HUDEP-2 (cell line): ENCODE results near the gene TNKS1BP1.
"Not testable (repeated sequence)": the region's sequence is repeated elsewhere in the genome, so short reads cannot be mapped to it uniquely, and the experiment has no call there.

Experiments
- DNase-seq, 76 experiments: peaks; one replicate each; lab custom pipeline; 2025; ENCODE audit not compliant: unreplicated experiment in 76 of 76; lab: John Stamatoyannopoulos, UW

TNKS1BP1 gene

GRCh38 chr11:57296205-57296604 lies 28.5 kb downstream of the TNKS1BP1 start:
- DNase-seq = not testable (repeated sequence)

DNA sequence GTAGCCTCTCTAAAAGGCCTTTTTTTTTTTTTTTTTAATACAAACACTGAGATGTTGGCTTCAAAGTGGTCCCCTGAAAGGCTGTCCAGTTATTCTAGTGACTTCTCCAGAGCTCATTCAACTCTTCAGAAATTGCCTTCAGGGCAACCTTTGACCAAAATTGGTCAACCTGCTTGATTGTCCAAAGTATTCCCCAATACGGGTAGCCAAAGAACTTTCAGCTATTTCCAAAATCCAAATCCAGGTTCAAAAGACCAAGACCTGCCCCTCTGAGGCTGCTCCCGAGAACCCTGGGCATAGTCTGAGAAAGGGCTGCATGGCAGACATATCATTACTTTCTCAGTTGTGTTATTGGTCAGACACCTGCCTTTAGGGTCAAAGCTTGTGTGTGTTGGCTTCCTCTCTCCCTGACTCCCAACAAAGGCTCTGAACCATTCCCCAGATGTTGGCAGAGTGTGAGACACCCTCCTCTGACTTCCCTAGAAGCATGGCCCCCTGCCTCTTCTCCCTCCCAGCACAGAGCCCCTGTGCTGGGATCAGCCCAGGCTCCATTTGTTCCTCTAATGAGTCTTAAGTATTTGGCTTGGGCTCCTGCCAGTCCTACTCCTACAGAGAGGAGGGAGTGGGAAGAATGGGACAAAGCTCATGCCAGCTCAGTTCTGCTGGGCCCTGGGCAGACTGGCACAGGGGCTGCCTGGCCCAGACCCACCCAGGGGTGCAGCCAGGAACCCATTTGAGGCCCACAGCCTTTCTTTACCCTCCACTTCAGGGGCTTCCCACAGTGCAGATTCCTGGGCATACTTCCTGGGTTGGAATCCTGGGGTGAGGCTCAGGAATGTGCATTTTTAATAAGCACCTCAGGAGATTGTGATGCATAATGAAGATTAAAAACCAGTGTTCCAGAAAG lies 30.3 kb downstream of the TNKS1BP1 start:
- DNase-seq = no peak

DNA sequence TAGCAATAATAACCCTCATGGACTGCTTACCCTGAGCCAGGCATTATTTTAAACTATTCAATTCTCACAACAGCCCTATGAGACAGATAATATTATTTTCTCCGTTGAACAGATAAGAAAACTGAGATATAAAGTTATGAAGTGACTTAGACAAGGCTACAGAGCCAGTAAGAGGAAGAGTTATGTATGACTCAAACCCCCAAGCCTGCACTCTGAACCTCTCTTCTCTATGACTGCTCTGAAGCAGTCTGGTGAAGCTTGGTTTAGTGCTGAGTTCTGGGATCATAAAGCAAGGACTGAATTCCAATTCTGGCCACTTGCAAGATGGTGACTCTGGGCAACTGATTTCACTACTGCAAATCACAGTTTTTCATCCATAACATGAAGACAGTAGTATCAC lies 34.5 kb downstream of the TNKS1BP1 start:
- no peak for DNase-seq

DNA sequence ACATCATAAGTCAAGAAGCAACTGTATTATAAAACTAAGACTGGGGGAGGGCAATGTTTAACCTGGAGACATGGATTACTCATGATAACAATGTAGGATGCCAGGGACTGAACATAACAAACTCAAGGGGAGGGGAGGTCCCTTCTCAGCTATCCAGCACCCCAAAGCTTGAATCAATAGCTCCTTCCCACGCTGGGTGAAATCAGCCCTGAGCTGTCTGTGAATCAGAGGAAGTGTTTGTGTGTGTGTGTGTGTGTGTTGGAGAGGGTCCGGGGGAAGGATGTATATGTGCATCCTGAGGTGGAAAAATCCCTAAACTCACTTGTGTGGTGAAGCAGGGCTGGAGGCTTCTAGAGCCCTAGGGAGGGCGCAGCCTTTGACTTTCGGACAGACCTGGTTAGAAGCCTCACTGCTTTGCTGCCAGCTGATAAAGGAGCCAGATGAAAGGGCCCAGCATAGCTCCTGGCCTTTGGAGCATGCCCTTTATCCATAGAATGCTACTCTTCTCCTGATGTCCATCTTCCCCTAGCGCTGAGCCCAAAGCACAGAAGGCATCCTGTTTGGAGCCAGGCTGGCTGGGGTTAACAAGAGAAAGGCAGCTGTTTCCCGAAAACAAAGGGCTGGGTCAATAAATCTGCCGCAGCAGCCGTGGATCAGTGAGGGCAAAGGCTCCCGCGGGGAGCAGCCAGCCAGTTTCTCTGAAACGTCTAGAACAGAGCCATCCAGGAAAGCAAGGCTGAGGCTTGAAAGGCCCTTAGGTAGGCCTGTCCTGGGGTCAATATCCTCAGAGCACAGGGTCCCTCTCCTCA lies 35.8 kb downstream of the TNKS1BP1 start:
- DNase-seq = no peak

- no peak for DNase-seq
Measured at GRCh38 chr11:57287884-57288283, 36.9 kb downstream of the TNKS1BP1 start.

GRCh38 chr11:57283231-57283990 lies 41.3 kb downstream of the TNKS1BP1 start:
- DNase-seq = peak in 1 of 76 experiments; percentile 2

DNA sequence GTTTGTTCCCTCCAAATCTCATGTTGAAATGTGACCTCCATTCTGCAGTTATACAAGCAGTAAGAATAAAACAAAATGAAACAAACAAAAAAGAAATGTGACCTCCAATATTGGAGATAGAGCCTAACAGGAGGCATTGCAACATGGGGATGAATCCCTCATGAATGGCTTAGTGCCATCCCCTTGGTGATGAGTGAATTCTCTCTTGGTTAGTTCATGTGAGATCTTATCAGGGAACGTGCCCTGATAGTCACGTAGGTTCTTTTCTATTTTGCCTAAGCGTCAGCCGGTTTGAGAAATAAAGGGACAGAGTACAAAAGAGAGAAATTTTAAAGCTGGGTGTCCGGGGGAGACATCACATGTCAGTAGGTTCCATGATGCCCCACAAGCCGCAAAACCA lies 43.2 kb downstream of the TNKS1BP1 start:
- DNase-seq = not testable (repeated sequence)

DNA sequence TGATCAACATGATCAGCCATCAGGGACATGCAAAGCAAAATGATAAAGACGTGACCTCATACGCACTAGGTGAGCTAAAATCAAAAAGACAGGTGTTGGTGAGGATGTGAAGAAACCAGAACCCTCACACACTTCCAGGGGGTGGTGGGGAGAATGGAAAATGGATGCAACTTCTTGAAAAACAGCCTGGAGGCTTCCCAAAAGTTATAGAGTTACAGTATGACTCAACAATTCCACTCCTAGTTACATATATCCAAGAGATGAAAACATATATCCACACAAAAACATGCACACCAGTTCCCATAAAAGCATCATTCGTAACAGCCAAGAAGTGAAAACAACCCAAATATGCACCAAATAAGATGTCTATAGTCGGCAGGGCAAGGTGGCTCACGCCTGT lies 45.6 kb downstream of the TNKS1BP1 start:
- no peak for DNase-seq

DNA sequence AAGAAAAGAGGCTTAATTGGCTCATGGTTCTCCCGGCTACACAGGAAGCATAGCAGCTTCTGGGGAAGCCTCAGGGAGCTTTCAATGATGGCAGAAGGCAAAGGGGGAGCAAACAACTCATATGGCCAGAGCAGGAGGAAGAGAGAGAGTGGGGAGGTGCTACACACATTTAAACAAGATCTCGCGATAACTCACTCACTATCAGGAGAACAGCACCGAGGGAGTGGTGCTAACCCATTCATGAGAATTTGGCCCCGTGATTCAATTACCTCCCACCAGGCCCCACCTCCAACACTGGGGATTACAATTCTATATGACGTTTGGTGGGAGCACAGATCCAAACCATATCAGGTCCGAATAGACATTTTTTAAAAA lies 46.0 kb downstream of the TNKS1BP1 start:
- DNase-seq = peak in 2 of 76 experiments; percentile 3 to 7

- peak in 31 of 76 experiments; percentile 0 to 43 (median 12) for DNase-seq
Measured at GRCh38 chr11:57277845-57278720, 46.7 kb downstream of the TNKS1BP1 start.

- no peak for DNase-seq
Measured at GRCh38 chr11:57276971-57277675, 47.6 kb downstream of the TNKS1BP1 start.

- no peak for DNase-seq
Measured at GRCh38 chr11:57276169-57276970, 48.4 kb downstream of the TNKS1BP1 start.

DNA sequence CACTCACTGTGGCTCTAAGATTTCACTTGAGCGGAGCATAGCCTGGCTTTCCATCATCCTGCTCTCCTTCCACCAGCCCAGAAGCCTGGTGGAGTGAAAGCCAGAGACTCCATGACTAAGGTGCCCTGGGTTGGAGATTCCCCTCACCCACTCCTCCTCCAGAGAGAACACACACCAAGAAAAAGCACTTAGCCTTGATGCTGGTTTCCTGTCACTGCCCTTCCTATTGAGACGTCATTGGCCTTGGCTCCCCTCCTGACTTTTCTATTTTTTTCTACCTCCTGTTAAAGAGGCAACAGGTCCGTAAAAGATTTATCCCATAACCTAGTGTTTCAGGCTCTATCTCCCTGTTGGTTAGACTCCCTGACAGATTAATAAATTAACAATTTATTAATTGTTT lies 49.2 kb downstream of the TNKS1BP1 start:
- no peak for DNase-seq

DNA sequence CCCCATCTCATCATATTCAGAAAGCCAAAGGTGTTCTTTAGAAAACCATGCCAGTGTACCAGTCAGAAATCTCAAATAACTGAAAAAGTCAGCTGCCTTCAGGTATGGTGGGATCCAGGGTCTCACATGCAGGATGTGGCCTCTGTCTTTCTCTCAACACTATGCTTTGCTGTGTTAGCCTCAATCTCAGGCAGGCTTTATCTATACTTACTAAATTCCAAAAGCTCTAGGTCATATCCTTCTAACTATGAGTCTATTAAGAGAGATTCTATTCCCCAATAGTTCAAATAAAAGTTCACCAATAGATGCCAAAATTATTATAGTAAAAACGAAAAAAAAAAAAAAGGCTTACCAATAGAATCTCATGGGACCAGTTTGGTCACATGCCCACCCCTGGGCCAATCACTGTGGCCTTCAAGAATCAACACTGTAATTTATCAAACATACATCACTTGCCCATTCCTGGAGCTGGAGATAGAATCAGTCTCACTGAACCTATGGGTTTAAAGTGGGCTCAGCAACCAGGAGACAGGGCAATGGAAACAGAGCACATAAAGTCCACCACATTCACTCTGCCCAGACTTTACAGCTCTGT lies 49.8 kb downstream of the TNKS1BP1 start:
- DNase-seq = no peak

- DNase-seq = no peak
Measured at GRCh38 chr11:57273448-57274058, 51.2 kb downstream of the TNKS1BP1 start.

DNA sequence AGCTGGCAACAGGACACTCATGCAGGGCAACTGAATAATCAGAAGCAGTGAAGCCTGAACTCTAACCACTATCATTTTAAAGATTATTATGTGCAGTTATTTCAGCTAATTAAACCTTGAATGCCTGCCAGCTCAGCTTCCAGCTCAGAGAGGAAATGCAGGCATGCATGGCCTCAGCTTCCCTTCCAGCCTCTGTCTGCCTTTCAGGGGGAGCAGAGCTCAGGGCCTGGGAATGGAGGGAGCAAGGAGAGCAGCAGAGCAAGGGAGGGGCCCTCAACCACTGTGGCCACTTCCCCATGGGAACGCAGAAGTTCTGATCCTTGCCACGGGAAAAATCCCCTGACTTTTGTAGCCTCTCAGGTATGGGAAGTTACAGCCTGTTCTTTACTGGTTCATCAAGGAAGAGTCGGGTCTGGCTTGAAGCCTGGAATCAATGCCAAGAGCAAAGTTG lies 55.2 kb downstream of the TNKS1BP1 start:
- no peak for DNase-seq

DNA sequence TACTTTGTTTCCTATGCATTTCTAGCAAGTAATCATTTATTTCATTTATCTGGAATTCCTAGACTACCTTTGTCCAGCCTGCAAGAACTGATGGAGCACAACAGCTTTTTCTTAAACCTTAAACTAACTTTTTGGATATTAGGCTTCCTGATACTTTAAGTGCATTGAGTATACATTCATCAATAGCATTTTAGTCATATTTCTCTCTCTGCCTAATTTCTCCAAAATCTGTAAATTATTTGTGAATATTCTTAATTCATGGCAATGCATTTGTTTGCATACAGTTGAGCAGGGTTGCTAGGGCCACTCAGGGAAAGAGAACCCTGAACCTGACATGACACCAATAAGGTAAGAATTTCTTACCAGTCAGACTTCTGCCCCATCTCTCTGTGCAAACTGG lies 58.6 kb downstream of the TNKS1BP1 start:
- DNase-seq = no peak

DNA sequence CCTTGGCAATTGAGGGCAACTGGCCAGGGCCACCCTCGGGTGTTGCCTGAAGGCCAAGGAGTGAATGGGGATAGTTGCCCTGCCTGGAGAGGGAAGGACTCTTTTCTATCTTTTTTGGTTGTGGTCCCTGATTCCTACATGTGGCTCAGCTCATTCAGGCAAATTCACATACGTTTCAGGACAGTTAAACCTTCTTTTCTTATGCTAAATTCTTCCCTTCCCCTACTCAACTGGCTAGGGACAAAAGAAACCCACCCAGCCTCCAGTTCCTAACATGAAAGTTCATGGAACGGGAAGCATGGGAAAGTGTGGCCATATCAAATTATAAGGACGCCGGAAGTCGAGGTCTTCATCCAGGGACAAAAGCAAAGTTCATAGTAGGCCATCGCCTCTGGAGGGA lies 61.4 kb downstream of the TNKS1BP1 start:
- DNase-seq = no peak
